Caco-2 (cell line): Measurements from ENCODE around the gene ATP2B3. TPM values are rescaled to one million over a fixed set of nuclear protein-coding genes. Genes with fewer than 3 reads are reported as not detected.

Experiments used
- BruUV-seq: library from RNA; stranded (reverse); fragments of 400-500 nt; replicated peaks from 2 replicates; lab custom pipeline; 2021; lab: Mats Ljungman, UMichigan
- CTCF ChIA-PET: fragments of 300-600 bp; sonication (Branson Sonifier 250); formaldehyde crosslinking; loops from one replicate; lab custom pipeline; 2022; ENCODE audit warnings: antibody characterized with exemption; lab: Charles Lee
- POLR2A ChIA-PET: fragments of 300-600 bp; sonication (Branson Sonifier 250); formaldehyde crosslinking; loops from one replicate; lab custom pipeline; 2022; ENCODE audit warnings: antibody characterized with exemption; lab: Charles Lee
- DNase-seq, 2 experiments: peaks; one replicate each; pipeline versions ENCODE4 v3.0.0 to v3.0.0-alpha.2; 2020 to 2022
- H3K27me3 ChIP-seq: replicated peaks from 2 replicates; pipeline ENCODE4 v1.6.0; 2011; ENCODE audit warnings: low read length; ENCODE audit not compliant: control insufficient read depth, insufficient read depth
- H3K36me3 ChIP-seq: 2 replicates; pipeline ENCODE4 v1.5.1; 2011; ENCODE audit warnings: low read length; ENCODE audit not compliant: control insufficient read depth, insufficient read depth
- H3K4me1 ChIP-seq: fragments of 250-450 bp; sonication (Bioruptor Pico); 2 replicates; pipeline ENCODE4 v1.5.1; 2020; ENCODE audit warnings: mild to moderate bottlenecking
- H3K4me3 ChIP-seq: 2 replicates; pipeline ENCODE4 v1.5.1; 2011; ENCODE audit warnings: low read depth, mild to moderate bottlenecking, control low read depth, low read length
- H3K9me3 ChIP-seq: fragments of 250-450 bp; sonication (Bioruptor Pico); 2 replicates; pipeline ENCODE4 v1.5.1; 2020; ENCODE audit warnings: mild to moderate bottlenecking, moderate library complexity
- H3K27ac Mint-ChIP-seq: one replicate; pipeline ENCODE4 v1.8.0; 2022; ENCODE audit warnings: mixed read lengths; ENCODE audit not compliant: unreplicated experiment
- H3K27me3 Mint-ChIP-seq: one replicate; pipeline ENCODE4 v1.8.0; 2022; ENCODE audit warnings: mixed read lengths; ENCODE audit not compliant: insufficient read depth, unreplicated experiment
- H3K36me3 Mint-ChIP-seq: one replicate; pipeline ENCODE4 v1.8.0; 2022; ENCODE audit warnings: mild to moderate bottlenecking, mixed read lengths; ENCODE audit not compliant: insufficient read depth, unreplicated experiment
- H3K4me1 Mint-ChIP-seq: one replicate; pipeline ENCODE4 v1.8.0; 2022; ENCODE audit warnings: low read depth, mixed read lengths; ENCODE audit not compliant: unreplicated experiment
- H3K4me3 Mint-ChIP-seq: one replicate; pipeline ENCODE4 v1.8.0; 2022; ENCODE audit warnings: mild to moderate bottlenecking, moderate library complexity, mixed read lengths; ENCODE audit not compliant: unreplicated experiment
- H3K9me3 Mint-ChIP-seq: one replicate; pipeline ENCODE4 v1.8.0; 2022; ENCODE audit warnings: mixed read lengths; ENCODE audit not compliant: unreplicated experiment
- CTCF ChIP-seq, 2 experiments: fragments of 200-600 bp in 1 of 2; IDR thresholded peaks; 1 replicate in 1 of 2; 2 replicates in 1 of 2; pipeline versions ENCODE4 v1.5.1 to v1.8.0; 2011 to 2022; ENCODE audit warnings: antibody characterized with exemption in 1 of 2, control low read depth in 1 of 2, inconsistent platforms in 1 of 2, low read depth in 1 of 2, low read length in 1 of 2, mild to moderate bottlenecking in 1 of 2, moderate library complexity in 1 of 2; ENCODE audit not compliant: insufficient read depth in 1 of 2, severe bottlenecking in 1 of 2, unreplicated experiment in 1 of 2
- intact Hi-C: fragments of 100-400 bp; cut with micrococcal nuclease; formaldehyde crosslinking; loops from one replicate; pipeline ENCODE4 v1.10.0; 2022; ENCODE audit not compliant: unreplicated experiment
- total RNA-seq: library from RNA; stranded (reverse); gene quantifications from 2 replicates; pipeline ENCODE4 v1.2.3, GENCODE V29; 2022

ATP2B3 gene
- total RNA-seq, 1 experiment from 2014 or later = not detected

DNA sequence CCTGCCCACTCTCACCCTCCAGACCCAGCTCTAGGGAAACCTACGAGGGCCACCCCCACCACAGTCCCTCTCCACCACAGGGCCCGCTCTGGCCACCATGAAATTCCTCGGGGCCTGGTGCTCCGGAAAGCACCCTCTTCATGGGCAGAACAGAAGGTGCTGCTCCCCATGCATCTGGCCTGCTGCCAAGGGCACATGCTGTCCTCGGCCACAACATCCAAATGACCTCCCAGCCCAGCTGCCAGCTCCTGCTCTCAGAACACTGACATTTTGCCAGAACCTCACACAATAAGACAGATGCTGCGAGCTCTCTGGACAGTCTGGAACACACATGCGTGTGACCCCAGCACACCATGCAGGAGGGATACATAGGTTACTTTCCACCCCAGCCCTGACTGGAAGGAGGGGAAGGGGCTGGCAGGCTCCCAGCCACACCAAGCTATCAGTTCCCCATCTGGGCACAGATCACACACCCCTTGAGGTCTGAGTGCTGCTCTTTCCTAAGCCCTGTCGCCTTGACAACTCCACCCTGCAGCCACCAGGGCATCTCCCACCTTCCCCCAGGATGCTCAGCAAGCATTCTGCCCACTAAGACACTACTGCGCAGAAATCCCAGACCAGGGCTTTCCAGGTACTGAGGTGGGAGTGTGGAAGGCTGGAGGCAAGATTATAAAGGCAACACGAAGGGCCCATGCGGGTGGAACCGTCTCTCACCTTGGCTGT is 75.7 kb downstream of the ATP2B3 start:
- no peak overlapping the region for H3K4me3 Mint-ChIP-seq
- intact Hi-C loops = no loop called here
- peaks cover 19% of the 10 kb centered on the region for H3K36me3 Mint-ChIP-seq
- no TSS peak for BruUV-seq
- no peaks in the 10 kb centered on the region for H3K4me1 Mint-ChIP-seq
- H3K4me1 ChIP-seq = no peaks in the 10 kb centered on the region
- no peaks in the 10 kb centered on the region for H3K36me3 ChIP-seq
- ChIA-PET CTCF (no interaction called here), POLR2A (no interaction called here)
- no peaks in the 10 kb centered on the region for H3K27me3 ChIP-seq
- no peak overlapping the region for H3K27ac Mint-ChIP-seq
- no peaks in the 10 kb centered on the region for H3K9me3 Mint-ChIP-seq
- DNase-seq = no peak
- H3K4me3 ChIP-seq = no peak overlapping the region
- no peaks in the 10 kb centered on the region for H3K27me3 Mint-ChIP-seq
- H3K9me3 ChIP-seq = no peaks in the 10 kb centered on the region
- no peak for TF ChIP-seq CTCF (IDR thresholded peaks at IDR 0.05; ENCODE audit: insufficient read depth in 1 of 2, low read depth in 1 of 2, low read length in 1 of 2, severe bottlenecking in 1 of 2, unreplicated experiment in 1 of 2)

- H3K4me3 Mint-ChIP-seq = no peak overlapping the region
- no peaks in the 10 kb centered on the region for H3K9me3 Mint-ChIP-seq
- Histone ChIP-seq H3K36me3 (no peaks in the 10 kb centered on the region), H3K4me1 (no peaks in the 10 kb centered on the region), H3K9me3 (no peaks in the 10 kb centered on the region), H3K4me3 (no peak overlapping the region), H3K27me3 (no peaks in the 10 kb centered on the region)
- BruUV-seq = no TSS peak
- H3K36me3 Mint-ChIP-seq = peaks cover 16% of the 10 kb centered on the region
- CTCF ChIA-PET = no interaction called here
- TF ChIP-seq CTCF (IDR thresholded peaks at IDR 0.05; ENCODE audit: insufficient read depth in 1 of 2, low read depth in 1 of 2, low read length in 1 of 2, severe bottlenecking in 1 of 2, unreplicated experiment in 1 of 2) = no peak
- intact Hi-C loops = no loop called here
- H3K27me3 Mint-ChIP-seq = no peaks in the 10 kb centered on the region
- POLR2A ChIA-PET = no interaction called here
- H3K4me1 Mint-ChIP-seq = no peaks in the 10 kb centered on the region
- DNase-seq = no peak
- no peak overlapping the region for H3K27ac Mint-ChIP-seq
Measured at GRCh38 chrX:153593811-153594500, 76.5 kb downstream of the ATP2B3 start.

DNA sequence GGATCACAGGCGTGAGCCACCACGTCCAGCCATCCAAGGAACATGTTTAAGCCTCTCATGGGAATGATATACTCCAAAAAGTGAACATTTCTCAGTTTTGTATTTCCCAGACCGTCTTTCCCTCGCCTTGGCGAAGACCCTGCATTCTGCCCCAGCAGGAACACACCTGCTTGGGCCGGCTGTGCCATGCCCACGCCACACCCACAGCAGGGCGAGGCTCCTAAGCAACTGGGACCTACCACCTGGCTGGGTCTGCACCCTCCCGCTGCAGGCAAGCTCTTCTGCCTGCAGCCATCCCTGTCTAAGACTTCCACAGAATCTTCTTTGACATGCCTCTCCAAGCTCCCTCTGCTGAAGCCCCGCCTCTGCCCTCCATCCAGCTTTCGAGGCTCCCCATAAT is 77.9 kb downstream of the ATP2B3 start:
- Mint-ChIP-seq H3K27me3 (no peaks in the 10 kb centered on the region), H3K36me3 (peaks cover 16% of the 10 kb centered on the region), H3K27ac (no peak overlapping the region), H3K9me3 (no peaks in the 10 kb centered on the region), H3K4me3 (no peak overlapping the region), H3K4me1 (peaks cover 5% of the 10 kb centered on the region)
- no peaks in the 10 kb centered on the region for H3K9me3 ChIP-seq
- ChIA-PET POLR2A (no interaction called here), CTCF (no interaction called here)
- no peak for DNase-seq
- H3K4me1 ChIP-seq = no peaks in the 10 kb centered on the region
- BruUV-seq = no TSS peak
- no peak overlapping the region for H3K4me3 ChIP-seq
- no peak for TF ChIP-seq CTCF (IDR thresholded peaks at IDR 0.05; ENCODE audit: insufficient read depth in 1 of 2, low read depth in 1 of 2, low read length in 1 of 2, severe bottlenecking in 1 of 2, unreplicated experiment in 1 of 2)
- no peaks in the 10 kb centered on the region for H3K36me3 ChIP-seq
- intact Hi-C loops = loop anchor here (5.0 kb wide), 2 partner anchors 38 to 653 kb away; no protein-coding TSS in a partner anchor
- H3K27me3 ChIP-seq = no peaks in the 10 kb centered on the region
